ENCODE measurements around the gene BMP6.

Gene BMP6

DNA sequence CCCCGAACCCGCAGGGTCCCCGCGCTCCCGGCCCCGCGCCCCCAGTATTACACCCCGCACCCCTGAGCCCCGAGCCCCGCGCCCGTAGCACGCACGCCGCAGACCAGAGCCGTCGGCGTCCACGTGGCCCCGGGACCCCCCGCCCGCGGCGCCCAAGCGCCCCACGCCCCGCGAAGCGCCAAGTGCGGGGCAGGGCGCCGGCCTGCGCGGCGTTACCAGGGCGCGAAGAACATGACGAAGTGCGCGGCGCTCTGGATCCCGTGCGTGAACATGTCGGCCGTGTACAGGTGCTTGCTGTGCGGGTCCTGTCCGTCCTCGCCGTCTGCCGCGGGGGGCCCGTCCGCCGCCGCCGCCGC lies 184.4 kb downstream of the BMP6 start:
- DNase-seq: no peak

DNA sequence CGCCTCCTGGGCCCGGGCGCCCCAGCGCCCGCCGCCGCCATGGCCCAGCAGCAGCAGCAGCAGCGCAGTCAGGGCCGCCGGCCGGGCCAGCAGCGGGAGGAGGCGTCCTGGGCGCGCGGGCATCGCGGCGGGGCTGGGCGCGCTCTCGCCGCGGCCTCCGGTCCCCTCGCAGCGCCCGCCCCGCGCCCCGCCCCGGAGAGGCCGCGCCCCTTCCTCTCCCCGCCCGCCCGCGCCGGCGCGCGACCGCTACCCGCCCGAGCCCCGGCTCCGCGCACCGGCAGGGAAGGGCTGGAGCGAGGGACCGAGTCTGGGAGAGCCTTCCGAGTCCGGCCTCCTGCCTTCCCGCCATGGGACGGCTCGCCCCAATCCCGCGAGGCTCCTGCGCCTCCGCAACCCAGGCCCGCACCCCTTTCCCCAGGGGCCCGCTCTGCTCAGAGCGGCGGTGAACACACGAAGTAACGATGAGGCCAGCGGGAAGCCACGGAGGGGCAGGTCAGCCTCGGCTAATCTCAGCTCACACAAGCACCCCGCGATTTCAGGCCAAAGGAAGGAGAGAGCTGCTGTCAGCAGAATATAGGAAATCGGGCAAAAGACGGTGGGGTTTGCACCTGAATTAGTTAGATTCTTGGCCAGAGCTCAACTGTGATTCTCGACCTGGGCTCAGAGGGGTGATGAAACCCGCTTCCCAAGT lies 184.9 kb downstream of the BMP6 start, which contains the start of gene TXNDC5:
TSS of gene TXNDC5 (minus strand) at position 135 of the 691 bp plus-strand sequence. CDS start at position 123, 12 bp downstream.
- peak; percentile 87 for DNase-seq

DNA sequence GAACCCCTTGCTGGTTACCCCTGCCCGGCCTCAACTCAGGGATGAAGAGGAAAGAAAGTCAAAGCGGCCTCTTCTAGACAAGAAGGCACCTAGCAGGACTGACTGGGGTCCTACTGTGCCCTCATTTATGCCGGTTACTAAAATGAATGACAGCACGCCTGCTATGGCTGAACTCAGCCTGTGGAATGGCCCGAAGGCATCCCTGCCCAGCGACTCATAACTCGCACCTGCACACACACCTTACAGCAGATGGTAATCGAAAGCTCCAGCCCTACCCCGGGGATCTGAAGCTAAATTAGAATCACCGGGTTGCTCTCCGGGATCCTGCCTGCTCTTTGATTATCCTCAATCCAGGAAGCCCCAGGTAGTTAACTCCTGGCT lies 185.4 kb downstream of the BMP6 start:
- DNase-seq: no peak

DNA sequence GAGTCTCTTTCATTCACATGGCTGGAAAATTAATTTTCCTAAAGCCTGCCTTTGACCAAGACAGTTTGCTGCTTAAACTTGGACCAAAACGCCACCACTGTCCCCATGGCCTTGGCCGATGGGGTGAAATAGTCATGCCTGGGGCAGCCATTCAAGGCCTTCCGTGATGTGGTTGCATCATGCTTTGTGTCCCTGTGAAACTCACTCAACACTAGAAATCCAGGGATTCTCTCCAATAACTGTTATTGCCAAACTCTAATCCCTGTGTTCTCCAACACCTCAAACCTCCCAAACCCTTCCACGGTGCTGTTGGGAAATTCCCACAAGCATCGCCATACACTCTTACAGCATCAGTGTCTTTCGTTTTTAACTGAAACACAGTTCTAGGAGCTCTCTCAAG lies 186.1 kb downstream of the BMP6 start:
- no peak for DNase-seq

DNA sequence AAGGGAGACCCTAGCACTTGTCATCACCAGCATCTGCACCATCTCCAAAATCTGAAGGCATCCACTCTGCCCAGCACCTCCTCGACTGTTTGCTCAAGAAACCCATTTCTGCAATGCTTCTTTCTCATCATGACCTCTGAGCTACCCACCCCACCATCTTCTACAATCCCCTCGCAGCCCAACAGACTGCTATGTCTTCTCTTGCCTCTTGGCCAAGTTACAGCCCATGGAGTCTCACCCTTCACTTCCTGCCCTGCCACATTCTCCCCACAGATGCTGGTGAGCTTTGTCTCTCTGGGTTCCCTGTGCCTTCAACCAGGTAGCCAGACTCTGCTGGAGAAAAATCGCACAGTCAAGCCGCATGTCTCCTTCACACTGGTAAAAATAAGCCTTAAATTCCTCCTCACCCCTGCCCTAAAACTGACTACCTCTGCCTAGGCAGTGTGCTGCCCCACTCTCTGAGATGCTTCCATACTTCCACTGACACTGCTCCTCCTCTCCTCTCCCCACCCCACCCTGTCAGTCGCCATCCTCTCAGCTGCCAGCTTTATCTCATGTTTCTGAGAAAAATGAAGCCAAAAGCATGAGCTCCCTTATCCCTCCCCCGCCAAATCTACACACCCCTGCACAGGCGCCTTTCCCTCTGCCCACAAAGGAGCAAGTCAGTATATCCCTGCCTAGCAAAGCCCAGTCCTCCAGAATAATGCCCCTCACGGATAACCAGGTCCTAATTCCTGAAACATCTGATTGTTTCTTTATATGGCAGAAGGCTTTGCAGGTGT lies 187.0 kb downstream of the BMP6 start:
- DNase-seq: no peak

DNA sequence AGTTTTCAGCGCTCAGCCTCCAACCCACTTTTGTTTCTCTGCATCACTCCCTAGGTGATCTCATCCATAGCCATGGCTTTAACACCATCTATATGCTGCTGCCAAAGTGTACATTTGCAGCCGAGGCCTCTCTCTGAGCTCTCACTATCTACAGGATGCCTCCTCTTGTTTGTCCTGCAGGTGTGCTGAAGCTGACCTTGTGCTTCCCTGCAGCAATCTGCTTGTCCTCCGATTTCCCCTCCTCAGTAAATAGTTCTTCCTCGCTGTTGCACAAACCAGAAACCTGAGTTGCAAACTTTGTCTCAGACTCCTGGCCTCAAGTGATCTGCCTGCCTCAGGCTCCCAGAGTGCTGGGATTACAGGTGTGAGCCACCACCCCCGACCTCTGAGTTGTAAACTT lies 188.4 kb downstream of the BMP6 start:
- no peak for DNase-seq

DNA sequence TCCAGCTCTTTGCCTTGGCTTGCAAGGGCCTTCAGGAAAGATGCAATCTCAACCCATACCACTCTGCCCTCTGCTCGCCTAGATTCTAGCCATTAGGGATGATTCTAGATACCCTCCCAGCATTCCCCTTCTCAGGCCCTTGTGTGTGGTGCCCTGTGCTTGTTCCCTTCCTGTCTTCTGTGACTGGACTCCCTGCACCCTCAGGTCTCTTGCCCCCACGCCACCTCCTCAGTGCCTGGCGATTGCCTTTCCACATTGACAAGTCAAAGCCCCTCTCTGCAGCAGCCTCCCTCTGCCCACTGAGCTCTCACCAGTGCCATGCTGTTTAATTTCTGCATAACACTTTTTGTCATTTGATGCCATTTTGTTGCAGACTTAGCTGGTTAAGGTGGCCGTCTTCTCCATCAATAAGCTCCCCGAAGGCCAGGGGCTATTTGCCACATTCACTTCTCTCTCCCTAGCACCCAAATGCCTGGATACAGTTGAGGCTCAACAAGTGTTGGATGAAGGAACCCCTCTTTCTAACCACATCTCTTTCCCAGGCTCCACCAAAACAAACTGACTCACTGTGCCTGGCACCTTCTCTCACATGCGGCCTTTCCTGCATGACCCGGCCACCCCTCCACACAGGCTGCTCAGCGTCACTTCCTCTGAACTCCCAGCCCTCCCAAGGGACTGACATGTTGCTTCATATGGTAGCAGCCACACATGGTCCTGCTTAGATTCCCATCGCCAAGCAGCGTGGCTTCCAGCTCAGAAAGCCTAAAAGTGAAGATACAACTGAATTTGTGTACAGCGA lies 189.3 kb downstream of the BMP6 start:
- DNase-seq: no peak

DNA sequence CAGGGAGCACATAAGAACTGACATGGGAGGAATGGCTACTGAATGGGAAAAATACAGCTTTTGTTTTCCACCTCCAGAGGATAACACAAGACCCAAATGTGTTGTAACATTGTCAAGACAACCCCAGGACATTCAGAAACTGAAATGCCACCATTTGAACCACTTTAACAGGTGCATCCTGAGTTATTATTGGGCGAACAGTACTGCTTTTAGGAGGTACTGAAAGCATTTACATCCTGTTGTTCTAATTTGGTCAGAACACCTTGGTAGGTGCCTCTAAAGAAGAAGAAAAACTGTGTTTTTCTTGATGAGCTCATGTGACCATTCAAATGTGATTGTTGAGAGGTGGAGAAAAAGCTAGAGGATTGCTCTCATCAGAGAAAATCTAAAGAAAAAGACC lies 191.1 kb downstream of the BMP6 start:
- DNase-seq: no peak

DNA sequence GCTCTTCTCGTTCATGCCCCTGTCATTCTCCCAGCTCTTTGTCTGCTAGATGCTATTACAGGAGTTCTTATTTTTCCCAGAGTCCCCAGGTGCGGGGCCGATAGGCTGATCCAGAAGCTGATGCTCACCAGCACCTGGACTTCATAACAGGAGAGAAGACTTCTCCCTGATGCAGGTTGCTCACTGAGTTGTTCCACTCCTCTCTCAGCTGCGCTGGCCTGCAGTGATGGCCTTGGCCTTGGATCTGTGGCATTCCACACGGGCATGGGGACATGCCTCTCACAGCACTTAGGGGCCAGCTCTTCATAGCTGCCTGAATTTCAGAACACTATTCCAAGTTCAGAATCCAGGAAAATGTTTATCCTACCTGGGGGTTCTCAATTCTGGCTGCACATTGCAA lies 191.8 kb downstream of the BMP6 start:
- no peak for DNase-seq

DNA sequence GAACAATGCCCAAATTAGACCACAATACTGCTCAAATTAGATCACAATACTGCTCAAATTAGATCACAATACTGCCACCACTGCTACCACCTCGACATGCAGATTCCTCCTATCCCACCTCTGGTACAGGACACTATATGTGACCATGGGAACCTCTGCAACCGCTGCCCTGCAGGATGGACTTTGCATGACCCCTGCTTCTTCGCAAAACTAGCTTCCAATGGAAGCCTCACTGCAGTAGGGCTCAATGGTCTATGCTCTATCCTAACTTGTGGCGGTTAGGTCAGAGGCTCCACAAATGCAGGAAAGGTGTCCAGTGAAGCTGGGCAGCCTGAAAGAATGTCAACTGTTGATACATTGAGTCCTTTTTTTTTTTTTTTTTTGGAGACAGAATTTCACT lies 192.5 kb downstream of the BMP6 start:
- no peak for DNase-seq

DNA sequence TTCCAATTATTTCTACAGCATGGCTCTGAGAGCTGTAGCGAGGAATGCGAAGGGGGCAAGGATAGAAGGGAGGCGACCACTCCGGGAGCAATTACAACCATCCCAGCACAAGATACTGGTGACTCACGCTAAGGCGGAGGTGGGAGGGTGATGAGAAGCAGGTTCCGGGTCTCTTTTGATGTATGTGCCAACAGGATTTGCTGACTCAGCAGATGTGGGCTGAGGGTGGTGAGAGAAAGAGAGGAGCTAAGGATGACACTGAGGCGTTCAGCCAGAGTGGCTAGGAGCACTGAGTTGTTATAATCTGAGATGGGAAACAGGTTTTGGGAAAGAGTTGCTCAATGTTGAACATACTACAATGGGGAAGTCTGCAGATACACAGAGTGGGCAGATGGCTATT lies 194.0 kb downstream of the BMP6 start:
- no peak for DNase-seq

DNA sequence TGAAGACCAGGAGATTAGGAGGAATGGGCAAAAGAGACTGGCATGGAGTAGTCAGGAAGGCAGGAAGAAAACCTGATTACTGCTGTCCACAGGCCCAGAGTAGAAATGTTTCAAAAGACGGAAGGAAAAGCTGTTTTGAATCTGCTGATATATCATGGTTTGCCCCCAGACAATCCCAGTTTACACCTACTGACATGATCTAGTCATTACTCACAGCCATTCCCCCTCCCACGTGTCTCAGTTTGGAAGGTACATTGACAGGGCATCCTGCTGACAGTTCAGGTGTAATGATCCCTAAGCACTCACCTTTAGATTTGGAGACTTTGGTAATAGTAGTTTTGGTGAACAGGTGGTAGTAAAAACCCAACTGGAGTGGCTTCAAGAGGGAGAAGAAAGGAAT lies 194.5 kb downstream of the BMP6 start:
- DNase-seq: no peak

DNA sequence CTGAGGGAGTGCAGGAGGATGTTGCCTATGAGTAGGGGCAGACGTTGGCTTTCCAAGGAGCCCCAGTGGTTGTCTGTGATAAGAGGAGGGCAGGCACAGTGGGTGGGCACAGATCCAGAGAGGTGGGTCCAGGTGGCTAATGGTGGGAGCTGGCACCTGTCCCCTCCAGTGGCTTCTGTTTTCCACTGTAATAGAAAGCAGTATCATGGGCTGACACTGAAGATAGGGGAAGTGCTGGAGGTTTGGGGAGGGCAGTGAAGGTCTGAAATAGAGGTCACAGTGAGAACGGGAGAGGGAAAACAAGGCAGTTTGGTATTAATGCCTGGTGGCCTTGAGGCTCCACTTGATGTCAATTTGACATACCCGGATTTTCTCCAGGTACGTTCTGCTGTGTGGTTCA lies 195.1 kb downstream of the BMP6 start:
- no peak for DNase-seq

DNA sequence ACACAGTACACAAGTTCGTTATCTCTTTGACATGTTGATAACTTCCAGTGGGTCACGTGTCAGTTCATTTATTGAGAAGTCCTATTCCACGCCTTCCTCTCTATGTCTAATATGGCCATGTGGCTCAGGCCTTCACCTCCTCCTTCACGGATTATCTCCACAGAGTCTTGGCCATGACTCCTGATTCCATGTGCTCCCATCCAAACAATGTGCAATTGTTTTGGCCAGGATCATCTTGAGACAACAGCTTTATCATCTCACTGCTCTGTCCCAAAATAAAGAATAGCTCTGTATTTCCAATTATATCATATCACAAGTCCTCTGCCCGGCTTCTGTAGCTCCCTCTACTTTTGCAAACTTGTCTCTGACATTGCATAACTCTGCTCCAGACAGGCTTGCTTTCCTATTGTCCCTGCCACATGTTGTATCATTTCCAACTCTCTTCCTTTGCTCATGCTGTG lies 195.8 kb downstream of the BMP6 start:
- DNase-seq: no peak

DNA sequence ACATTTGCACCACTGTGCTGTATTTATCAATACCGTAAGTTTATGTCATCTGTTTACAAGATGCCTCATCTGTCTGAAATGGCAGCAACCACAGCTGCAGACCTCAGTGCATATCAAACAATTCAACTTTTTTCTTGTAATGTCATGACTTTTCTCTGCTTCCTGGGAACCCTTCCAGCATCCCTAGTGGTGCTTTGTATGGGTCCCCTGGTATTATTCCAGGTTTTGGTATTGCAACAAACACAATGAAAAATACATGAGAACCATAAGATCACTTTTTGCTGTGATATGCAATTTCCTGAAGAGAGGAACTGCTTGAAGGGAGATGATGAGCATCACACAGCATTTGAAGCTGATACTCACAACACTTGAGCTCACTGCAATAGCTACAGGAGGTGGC lies 196.7 kb downstream of the BMP6 start:
- no peak for DNase-seq

DNA sequence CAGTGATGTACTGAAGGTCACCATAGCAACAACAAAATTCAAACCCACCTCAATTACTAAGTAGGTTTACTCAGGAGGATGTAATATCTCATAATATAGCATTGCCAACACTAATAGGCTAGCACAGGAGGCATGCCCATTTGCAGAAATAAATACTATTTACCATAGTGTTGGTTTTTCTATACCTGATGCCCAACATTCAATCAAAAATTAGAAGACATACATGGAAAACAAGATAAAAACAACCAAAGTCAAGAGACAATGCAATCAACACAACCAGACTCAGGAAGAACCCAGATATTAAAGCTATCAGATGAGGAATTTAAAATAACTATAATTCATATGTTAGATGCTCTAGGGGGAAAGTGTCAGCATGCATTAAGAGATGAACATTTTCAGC lies 199.0 kb downstream of the BMP6 start:
- no peak for DNase-seq
